T47D (cell line): ENCODE measurements around the gene ZNF722.
"Not testable (repeated sequence)": the region's sequence is repeated elsewhere in the genome, so short reads cannot be mapped to it uniquely, and the experiment has no call there.

Source experiments
- DNase-seq, 2 experiments: peaks; one replicate each; pipeline versions ENCODE4 v3.0.0 to v3.0.0-alpha.2; 2011 to 2012; ENCODE audit warnings: low read depth in 1 of 2, low spot score in 1 of 2
- JUND ChIP-seq: IDR thresholded peaks from 2 replicates; pipeline ENCODE4 v1.6.1; 2012; ENCODE audit warnings: low read depth
- in situ Hi-C: cut with HindIII; loops from 2 replicates; pipeline ENCODE4 v1.10.0; 2016; ENCODE audit warnings: low sequenced_read_pairs, low pct_unique_long_range_greater_than_20kb

Gene ZNF722

DNA sequence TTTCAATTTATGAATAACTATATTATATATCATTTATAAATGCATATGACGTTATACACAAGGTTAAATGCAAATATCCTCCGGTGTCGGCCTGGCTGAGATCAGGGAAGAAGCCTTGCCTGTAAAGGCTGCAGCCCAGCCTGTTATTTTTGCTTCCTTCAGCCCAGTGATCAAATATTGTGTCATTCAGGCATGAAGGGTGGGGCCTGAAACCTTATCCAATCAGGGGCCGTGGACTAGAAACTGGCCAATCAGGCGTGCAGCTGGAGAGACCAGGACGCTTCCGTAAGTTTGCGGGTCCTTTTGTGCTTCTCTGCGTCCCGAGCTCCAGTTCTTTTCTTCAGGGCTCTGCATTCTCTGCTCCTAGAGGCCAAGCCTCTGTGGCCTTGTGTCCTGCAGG, at the start of gene ZNF722:
ZNF722 (plus strand) TSS at position 301 of the 400 bp plus-strand sequence. CDS start 113 bp downstream, outside the sequence.
- DNase-seq = peak in 1 of 2 experiments; percentile 40
- in situ Hi-C loops = no loop called here
- no peak for TF ChIP-seq JUND

DNA sequence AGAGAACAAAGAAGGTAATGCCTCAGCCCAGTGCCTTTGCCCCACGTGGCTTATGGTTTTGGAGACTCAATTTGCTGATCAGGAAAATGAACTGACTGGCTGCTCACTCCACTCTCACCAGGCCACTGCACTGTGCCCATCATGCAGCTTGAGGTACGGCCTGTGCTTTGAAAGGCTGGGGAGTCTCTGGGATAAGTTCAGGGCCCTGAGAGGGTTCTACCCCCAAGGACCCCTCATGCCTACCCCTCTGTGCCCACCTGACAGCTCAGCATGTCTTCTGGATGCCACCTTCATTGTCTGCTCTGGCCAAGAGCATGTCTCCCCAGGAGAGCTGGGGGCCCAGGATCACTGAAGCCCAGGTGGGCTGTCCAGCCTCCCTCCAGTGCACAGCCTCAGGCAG, 45.5 kb upstream of the ZNF722 start:
- TF ChIP-seq JUND = no peak
- DNase-seq = no peak
- in situ Hi-C loops = no loop called here

DNA sequence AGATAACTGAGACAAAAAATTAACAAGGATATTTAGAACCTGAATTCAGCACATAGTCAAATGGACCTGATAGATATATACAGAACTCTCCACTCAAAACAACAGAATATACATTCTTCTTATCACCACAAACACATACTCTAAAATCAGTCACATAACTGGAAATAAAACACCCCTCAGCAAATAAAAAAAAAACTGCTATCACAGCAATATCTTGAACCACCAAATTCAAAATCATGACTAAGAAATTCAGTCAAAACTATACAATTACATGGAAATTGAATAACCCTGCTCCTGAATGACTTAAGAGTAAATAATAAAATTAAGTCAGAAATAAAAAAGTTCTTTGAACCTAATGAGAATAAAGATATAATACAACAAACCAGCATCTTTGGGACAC, 30.0 kb upstream of the ZNF722 start:
- in situ Hi-C loops = no loop called here
- DNase-seq = no peak

DNA sequence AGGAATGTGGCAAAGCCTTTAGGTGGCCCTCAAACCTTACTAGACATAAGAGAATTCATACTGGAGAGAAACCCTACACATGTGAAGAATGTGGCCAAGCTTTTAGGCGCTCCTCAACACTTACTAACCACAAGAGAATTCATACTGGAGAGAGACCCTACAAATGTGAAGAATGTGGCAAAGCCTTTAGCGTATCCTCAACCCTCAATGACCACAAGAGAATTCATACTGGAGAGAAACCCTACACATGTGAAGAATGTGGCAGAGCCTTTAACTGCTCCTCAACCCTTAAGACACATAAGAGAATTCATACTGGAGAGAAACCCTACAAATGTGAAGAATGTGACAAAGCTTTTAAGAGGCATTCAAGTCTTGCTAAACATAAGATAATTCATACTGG, 16.8 kb downstream of the ZNF722 start:
- in situ Hi-C loops = not testable (repeated sequence)

More for the DNA sequence above, 30.0 kb upstream of the ZNF722 start:
- TF ChIP-seq JUND = no peak

DNA sequence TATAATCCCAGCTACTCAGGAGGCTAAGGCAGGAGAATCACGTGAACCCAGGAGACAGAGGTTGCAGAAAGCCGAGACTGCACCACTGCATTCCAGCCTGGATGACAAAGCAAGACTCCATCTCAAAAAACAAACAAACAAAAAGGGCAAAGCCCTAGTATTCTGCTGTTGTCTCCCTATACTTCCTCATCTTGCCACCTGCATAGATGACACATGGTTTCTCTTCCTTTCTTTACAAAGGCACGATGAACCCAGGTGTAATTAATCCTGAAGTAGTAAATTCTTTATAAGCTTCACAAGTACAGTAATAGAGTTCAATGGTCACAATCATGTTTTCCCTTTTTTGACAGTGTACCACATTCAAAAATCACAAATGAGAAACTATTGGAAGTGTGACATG, 36.7 kb downstream of the ZNF722 start:
- DNase-seq = no peak
- no peak for TF ChIP-seq JUND
- in situ Hi-C loops = no loop called here

More for the DNA sequence above, 16.8 kb downstream of the ZNF722 start:
- not testable (repeated sequence) for DNase-seq

DNA sequence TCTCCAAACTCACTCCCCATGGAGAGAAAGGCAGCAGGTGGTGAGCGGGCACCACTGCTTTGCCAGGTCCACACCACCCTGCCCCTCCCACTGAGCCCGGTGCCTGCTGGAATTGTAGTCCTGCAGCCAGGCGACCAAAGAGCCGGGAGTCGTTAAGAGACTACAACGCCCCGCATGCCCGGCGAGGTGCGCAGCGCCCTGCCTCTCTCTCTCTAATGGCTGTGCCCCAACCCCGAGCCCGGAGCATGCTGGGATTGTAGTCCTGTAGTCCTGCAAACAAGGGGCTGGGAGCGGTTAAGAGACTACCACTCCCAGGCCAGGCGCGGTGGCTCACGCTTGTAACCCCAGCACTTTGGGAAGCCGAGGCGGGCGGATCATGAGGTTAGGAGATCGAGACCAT, 38.4 kb downstream of the ZNF722 start:
- DNase-seq = peak in 1 of 2 experiments; percentile 33
- TF ChIP-seq JUND = no peak
- in situ Hi-C loops = no loop called here

DNA sequence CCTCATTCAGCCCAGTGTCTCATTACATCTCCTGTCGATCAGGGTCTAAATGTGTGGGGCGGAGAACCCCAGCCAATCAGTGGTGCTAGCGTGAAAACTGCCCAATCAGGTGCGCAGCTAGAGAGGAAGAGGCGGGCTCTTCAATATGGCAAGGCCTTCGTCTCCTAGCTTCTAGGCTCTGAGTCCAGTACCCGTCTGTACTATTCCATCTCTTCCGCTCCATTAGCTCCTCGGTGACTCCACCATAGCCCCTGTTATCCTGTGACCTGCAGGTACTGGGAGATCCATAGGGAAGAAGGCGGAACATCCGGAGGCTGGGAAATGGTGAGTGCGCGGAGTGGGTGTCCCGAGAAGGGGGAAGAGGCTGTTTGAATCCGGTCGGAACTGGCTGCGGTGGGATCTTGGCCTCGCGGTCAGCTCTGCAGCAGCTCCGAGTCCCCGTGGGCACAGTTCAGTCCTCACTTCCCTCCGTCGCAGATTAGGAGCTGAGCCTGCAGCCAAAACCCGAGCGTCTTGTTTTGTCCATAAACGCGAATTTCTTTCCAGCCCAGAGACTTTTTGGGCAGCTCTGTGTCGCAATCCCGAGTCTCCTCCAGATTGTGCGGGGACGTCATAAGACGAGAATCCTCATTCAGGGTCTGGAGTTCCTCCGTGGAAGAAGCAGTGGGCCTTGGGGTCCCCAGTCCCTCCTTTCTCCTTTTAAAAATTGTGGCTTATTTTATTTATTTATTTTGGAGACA, 46.8 kb downstream of the ZNF722 start, which contains the start of gene ZNF727:
ZNF727 (plus strand) TSS at position 134 of the 740 bp plus-strand sequence; CDS start at position 322, 188 bp downstream.
- no peak for TF ChIP-seq JUND
- peak; percentile 98 to 99 for DNase-seq
- in situ Hi-C loops = no loop called here

DNA sequence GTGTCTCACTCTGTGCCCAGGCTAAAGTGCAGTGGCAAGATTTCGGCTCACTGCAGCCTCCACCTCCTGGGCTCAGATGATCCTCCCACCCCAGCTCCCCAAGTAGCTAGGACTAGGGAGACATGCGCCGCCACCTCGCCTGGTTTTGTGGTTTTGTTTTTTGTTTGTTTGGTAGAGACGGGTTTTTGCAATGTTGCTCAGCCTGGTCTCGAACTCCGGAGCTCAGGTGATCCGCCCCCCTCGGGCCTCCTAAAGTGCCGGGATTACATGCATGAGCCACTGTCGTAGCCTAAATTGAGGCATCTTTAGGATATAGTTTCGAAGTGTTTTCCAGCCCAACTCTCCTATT, 47.4 kb downstream of the ZNF722 start:
- TF ChIP-seq JUND = no peak
- DNase-seq = peak in 1 of 2 experiments; percentile 56
- in situ Hi-C loops = no loop called here
